Keratinocyte (primary cell): ENCODE data around the gene NAALADL2. TPM values are rescaled to one million over a fixed set of nuclear protein-coding genes. Genes with fewer than 3 reads are reported as not detected.

Source experiments
- DNase-seq: peaks from one replicate; pipeline ENCODE4 v3.0.0-alpha.2; 2011; ENCODE audit warnings: low read depth, missing footprints, low spot score
- FAIRE-seq: peaks from 2 replicates; lab custom pipeline; 2011; peaks lifted over from hg19 to GRCh38; lab: Jason Lieb, UNC
- H2AFZ ChIP-seq: 2 replicates; pipeline ENCODE4 v1.6.0; 2012; ENCODE audit warnings: low read length, control low read depth, inconsistent platforms; ENCODE audit not compliant: control insufficient read depth
- H3K27ac ChIP-seq: 2 replicates; pipeline ENCODE4 v1.5.1; 2011; ENCODE audit warnings: low read length; ENCODE audit not compliant: control insufficient read depth, insufficient read depth
- H3K27me3 ChIP-seq: 3 replicates; pipeline ENCODE4 v1.6.0; 2011; ENCODE audit warnings: low read length; ENCODE audit not compliant: control insufficient read depth, insufficient read depth; ENCODE audit errors: extremely low read depth
- H3K36me3 ChIP-seq, 2 experiments: 2 replicates in 1 of 2; 3 replicates in 1 of 2; pipeline ENCODE4 v1.5.1; 2011; ENCODE audit warnings: low read length in 2 of 2, mild to moderate bottlenecking in 1 of 2; ENCODE audit not compliant: control insufficient read depth in 2 of 2, insufficient read depth in 2 of 2; ENCODE audit errors: extremely low read depth in 1 of 2
- H3K4me1 ChIP-seq: 3 replicates; pipeline ENCODE4 v1.5.1; 2011; ENCODE audit warnings: low read length; ENCODE audit not compliant: control insufficient read depth, insufficient read depth; ENCODE audit errors: extremely low read depth
- H3K4me2 ChIP-seq: 3 replicates; pipeline ENCODE4 v1.6.0; 2011; ENCODE audit warnings: low read depth, low read length; ENCODE audit not compliant: control insufficient read depth, insufficient read depth; ENCODE audit errors: extremely low read depth
- H3K4me3 ChIP-seq, 3 experiments: fragments of 200-600 bp in 1 of 3; sonication (generic) in 1 of 3; 2 replicates in 2 of 3; 3 replicates in 1 of 3; pipeline ENCODE4 v1.5.1; 2011 to 2016; ENCODE audit warnings: low read length in 3 of 3, mild to moderate bottlenecking in 3 of 3, control low read depth in 2 of 3, inconsistent platforms in 1 of 3, low read depth in 1 of 3, mixed read lengths in 1 of 3, mixed run types in 1 of 3, moderate library complexity in 1 of 3; ENCODE audit not compliant: control insufficient read depth in 2 of 3, insufficient read depth in 2 of 3; ENCODE audit errors: extremely low read depth in 1 of 3
- H3K79me2 ChIP-seq: 2 replicates; pipeline ENCODE4 v1.6.0; 2012; ENCODE audit warnings: low read length; ENCODE audit not compliant: control insufficient read depth, insufficient read depth
- H3K9ac ChIP-seq: 3 replicates; pipeline ENCODE4 v1.6.0; 2011; ENCODE audit warnings: low read length; ENCODE audit not compliant: control insufficient read depth, insufficient read depth; ENCODE audit errors: extremely low read depth
- H3K9me1 ChIP-seq: 3 replicates; pipeline ENCODE4 v1.6.0; 2011; ENCODE audit warnings: low read length; ENCODE audit not compliant: control insufficient read depth, insufficient read depth; ENCODE audit errors: extremely low read depth
- H3K9me3 ChIP-seq: 2 replicates; pipeline ENCODE4 v1.5.1; 2012; ENCODE audit warnings: low read depth, low read length; ENCODE audit not compliant: control insufficient read depth
- H4K20me1 ChIP-seq: 3 replicates; pipeline ENCODE4 v1.6.0; 2011; ENCODE audit warnings: low read length; ENCODE audit not compliant: control insufficient read depth, insufficient read depth; ENCODE audit errors: extremely low read depth
- CTCF ChIP-seq, 3 experiments: IDR thresholded peaks in 1 of 3; conservative IDR thresholded peaks in 1 of 3; optimal IDR thresholded peaks in 1 of 3; 2 replicates in 2 of 3; 3 replicates in 1 of 3; pipeline versions ENCODE3 to v1.5.1; 2011; ENCODE audit warnings: low read length in 3 of 3, mild to moderate bottlenecking in 3 of 3, moderate library complexity in 2 of 3, control low read depth in 1 of 3, inconsistent platforms in 1 of 3; ENCODE audit not compliant: insufficient read depth in 2 of 3; ENCODE audit errors: extremely low read depth in 1 of 3
- EZH2 ChIP-seq: IDR thresholded peaks from one replicate; pipeline ENCODE4 v1.6.1; 2012; ENCODE audit warnings: inconsistent platforms, mild to moderate bottlenecking, low read length, moderate library complexity
- dilution Hi-C: fragments of 300-500 bp; cut with MboI; formaldehyde crosslinking; loops from one replicate; pipeline ENCODE4 v1.7.0; 2020; ENCODE audit warnings: low sequenced_read_pairs; ENCODE audit not compliant: extremely low pct_ligation_motif_present
- polyA plus RNA-seq, 5 experiments: library from polyadenylated mRNA; depleted of rRNA in 3 of 5; stranded (reverse) in 3 of 5; stranded (forward) in 1 of 5; unstranded in 1 of 5; fragments of >200 nt; gene quantifications; 1 replicate in 1 of 5; 2 replicates in 3 of 5; 3 replicates in 1 of 5; pipeline versions ENCODE4 v1.2.1 to v1.2.3, GENCODE V29; 2011 to 2012; ENCODE audit warnings: missing spikeins in 2 of 5, low read depth in 1 of 5, low replicate concordance in 1 of 5

NAALADL2 gene
- polyA plus RNA-seq, 1 donor (not counting 4 experiments of a cell fraction or from before 2014, with no cell fraction given), result 0.75 TPM

- no peaks in the 10 kb centered on the region for H3K9me3 ChIP-seq
- no peak for TF ChIP-seq EZH2
- TF ChIP-seq CTCF (optimal IDR thresholded peaks at IDR 0.05 in 1 of 3, IDR thresholded peaks at IDR 0.05 in 1 of 3, conservative IDR thresholded peaks at IDR 0.05 in 1 of 3; ENCODE audit: extremely low read depth in 1 of 3, insufficient read depth in 2 of 3, low read length in 3 of 3), result no peak
- no peaks in the 10 kb centered on the region for H3K36me3 ChIP-seq
- FAIRE-seq, result no peak
- no peak for DNase-seq
- H3K27ac ChIP-seq, result no peak overlapping the region
- H3K27me3 ChIP-seq, result no peaks in the 10 kb centered on the region
- no peaks in the 10 kb centered on the region for H3K9me1 ChIP-seq
- H3K9ac ChIP-seq, result no peak overlapping the region
- H3K4me1 ChIP-seq, result peaks cover 21% of the 10 kb centered on the region
- dilution Hi-C loops, result no loop called here
- H3K4me3 ChIP-seq, result no peak overlapping the region
- no peak overlapping the region for H3K4me2 ChIP-seq
- no peaks in the 10 kb centered on the region for H3K79me2 ChIP-seq
- no peak overlapping the region for H2AFZ ChIP-seq
- no peaks in the 10 kb centered on the region for H4K20me1 ChIP-seq
Observed at GRCh38 chr3:174949523-174949922, 90.4 kb downstream of the NAALADL2 start.

- Histone ChIP-seq H3K4me3 (no peak overlapping the region), H3K27me3 (no peaks in the 10 kb centered on the region), H2AFZ (no peak overlapping the region), H3K79me2 (no peaks in the 10 kb centered on the region), H3K4me2 (peak overlapping the region; percentile 55), H3K4me1 (peaks cover 36% of the 10 kb centered on the region), H4K20me1 (no peaks in the 10 kb centered on the region), H3K9me3 (no peaks in the 10 kb centered on the region), H3K9ac (no peak overlapping the region), H3K27ac (peak overlapping the region; percentile 38), H3K36me3 (no peaks in the 10 kb centered on the region), H3K9me1 (no peaks in the 10 kb centered on the region)
- TF ChIP-seq CTCF (optimal IDR thresholded peaks at IDR 0.05 in 1 of 3, IDR thresholded peaks at IDR 0.05 in 1 of 3, conservative IDR thresholded peaks at IDR 0.05 in 1 of 3; ENCODE audit: extremely low read depth in 1 of 3, insufficient read depth in 2 of 3, low read length in 3 of 3) (no peak), EZH2 (no peak)
- peak; percentile 74 for FAIRE-seq
- peak; percentile 69 for DNase-seq
- dilution Hi-C loops, result no loop called here
Observed at GRCh38 chr3:174951034-174951433, 91.9 kb downstream of the NAALADL2 start.
